Measurements from ENCODE around the gene HTRA1.

Gene HTRA1

DNA sequence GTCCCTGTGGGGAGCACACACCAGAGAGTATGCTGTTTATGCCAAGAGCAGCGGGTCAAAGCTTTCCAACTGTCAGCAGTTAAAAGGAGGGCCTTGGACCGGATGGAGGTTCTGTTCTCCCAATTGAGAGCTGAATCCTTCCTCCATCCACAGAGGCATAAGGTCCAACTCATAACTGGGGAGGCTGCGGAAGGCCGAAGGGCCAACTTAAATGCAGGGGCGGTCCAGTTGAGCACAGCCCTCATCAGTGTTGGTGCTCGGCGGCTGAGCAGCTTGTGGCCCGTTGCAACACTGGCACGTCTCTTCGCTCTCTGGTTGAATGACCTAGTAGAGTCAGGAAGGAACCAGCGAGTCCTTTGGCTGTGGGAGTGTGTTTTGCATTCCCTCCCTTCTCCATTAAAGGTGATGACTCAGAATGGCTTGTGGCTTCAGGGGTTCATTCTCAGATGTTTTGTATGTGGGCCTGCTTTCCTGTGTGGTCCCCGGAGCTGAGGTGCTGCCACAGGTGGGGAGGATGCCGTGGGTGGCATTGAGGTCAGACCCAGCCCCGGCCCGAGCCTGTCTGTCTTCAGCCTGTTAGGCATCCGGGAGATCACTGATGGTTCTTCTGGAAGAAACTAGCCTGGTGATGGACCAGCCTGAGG, 54.4 kb downstream of the HTRA1 start:
- peak; percentile 42 for DNase-seq (ENCODE audit: low read depth)

DNA sequence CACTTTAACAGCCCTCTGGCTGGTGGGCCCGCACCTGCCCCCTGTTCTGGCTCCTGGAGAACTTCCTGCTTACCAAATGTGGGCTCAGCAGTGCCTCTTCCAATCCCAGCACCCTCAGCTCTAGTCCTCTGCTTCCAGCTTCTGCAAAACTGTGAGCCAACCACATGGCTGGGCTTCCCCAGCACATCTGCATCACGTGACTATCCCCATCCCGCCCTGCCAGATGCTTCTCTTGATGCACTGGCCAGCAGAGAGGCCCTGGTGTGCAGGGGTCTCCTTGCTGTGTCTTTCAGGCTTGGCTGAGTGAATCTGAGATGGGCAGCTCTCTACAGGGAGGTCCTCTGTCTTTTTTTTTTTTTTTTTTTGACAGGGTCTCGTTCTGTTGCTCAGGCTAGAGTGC, 55.4 kb downstream of the HTRA1 start:
- DNase-seq (ENCODE audit: low read depth): no peak

DNA sequence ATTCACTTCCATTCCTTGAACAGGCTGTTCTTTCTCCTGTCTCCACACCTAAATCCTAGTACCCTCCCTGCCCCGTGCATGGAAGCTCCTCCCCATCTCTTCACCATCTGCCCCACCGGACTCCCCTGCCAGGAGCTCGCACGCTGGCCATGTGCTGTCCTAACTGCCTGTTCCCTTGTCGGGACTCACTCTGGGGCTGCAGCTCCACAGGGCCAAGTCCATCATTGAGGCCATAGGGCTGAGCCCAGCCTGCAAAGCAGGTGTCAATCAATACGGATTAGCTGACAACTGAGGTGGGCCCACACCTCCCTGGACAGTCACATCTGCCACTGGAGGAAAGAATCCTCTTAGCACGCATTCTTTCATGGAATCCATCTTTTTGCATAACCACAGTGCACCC, 57.8 kb downstream of the HTRA1 start:
- no peak for DNase-seq (ENCODE audit: low read depth)

DNA sequence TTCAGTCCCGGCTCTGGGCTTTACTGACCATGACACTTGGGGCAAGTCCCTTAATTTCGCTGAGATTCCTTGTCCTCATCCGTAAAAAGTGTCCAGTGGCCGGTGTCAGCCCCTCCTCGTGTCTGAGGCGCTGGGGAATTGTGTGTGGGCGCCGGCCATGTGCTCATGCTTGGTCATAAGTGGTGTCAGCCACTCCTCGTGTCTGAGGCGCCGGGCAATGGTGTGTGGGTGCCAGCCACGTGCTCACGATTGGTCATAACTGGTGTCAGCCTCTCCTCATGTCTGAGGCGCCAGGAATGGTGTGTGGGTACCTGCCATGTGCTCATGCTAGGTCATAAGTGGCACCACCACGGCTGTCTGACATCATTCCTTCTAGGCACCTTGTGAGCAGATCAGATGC, 58.5 kb downstream of the HTRA1 start:
- DNase-seq (ENCODE audit: low read depth): no peak

DNA sequence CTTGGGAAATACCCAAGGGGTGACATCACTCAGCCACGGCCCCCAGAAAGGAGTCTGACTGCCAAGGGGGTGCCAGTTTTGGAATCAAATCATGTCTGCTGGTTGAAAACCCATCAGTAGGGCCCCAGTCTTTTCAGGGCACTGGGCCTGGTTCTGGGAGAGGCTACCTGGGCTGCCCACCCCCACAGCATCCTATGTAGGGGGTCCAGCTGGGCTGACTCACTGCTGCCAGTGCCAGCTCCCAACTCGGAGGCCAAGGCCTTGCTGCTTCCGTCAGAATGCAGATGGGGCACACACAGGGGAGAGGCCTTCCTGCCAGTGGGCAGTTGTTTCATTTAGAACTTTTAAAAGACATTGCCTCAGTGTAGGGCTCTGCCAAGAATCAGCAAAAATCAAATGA, 59.7 kb downstream of the HTRA1 start:
- DNase-seq (ENCODE audit: low read depth): no peak

DNA sequence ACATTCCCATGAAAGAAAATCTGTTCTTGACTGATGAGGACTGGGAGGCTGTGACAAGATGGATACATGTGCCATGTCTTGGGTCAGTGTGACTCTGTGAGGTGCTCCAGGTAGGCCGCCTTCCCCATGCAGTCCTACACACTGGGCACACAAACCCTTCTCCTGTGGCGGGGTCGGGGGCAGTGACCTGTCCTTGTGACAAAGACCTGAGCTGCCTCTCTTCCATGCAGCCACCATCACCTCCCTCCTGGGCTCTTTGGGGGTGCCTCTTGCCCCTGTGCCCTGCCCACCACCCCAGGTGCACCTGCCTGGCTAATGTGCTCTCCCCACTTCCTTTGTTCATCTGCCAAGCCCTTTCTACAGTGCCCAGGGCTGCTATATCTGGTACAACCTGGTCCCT, 63.5 kb downstream of the HTRA1 start:
- no peak for DNase-seq (ENCODE audit: low read depth)

DNA sequence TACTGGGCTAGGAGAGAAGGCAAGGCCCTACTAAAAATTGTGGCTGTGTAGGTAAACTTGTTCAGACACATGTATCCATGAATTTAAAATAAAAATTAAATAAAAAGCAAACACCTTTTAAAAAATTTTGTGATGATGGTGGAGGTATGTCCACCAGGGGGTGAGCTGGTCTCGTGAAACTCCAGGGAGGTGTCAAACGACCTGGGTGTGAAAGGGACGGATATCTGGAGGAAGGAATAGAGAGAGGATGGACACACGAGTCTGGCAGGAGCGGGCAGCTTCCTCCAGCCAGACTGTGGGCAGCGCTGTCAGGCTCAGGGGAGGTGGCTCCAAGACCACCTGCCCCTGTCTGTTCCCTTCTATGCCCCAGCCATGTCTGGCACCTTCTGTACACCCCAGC, 64.4 kb downstream of the HTRA1 start:
- no peak for DNase-seq (ENCODE audit: low read depth)

DNA sequence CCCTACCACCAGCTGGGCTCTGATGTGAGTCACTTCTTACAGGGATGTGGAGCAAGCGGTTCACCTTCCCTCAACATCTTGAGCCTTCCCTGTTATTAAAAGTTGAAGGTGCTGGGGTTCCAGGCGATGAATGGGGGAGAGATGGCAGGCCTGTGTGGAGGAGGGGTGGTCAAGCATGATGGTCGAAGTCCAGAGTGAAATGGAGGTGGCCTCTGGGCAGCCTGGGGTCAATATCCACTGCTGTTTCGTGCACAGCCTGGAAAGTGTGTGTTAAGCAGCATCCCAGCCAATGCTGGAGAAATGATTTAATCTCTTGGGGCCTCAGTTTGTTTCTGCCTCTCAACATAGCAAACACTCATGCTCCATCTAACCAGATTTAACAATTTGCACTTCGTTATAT, 65.5 kb downstream of the HTRA1 start:
- no peak for DNase-seq (ENCODE audit: low read depth)

DNA sequence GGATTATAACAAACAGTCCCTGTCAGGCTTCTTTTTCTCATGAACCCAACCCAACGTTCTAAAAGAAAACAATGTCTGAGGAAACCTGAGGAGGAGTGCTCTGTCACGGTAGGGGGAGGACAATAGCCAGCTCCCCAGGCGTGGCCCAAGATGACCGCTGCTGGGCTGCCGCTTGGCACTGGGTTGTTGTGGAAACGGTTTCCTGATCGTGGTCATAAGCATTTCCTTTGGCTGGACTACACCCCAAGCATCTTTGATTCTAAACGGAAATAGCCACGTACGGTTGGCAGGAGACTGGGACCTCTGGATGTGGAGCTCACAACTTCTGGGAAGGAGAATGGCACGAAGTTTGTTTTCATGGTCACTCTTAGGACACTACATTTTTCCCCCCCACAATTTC, 68.8 kb downstream of the HTRA1 start:
- DNase-seq (ENCODE audit: low read depth): no peak

DNA sequence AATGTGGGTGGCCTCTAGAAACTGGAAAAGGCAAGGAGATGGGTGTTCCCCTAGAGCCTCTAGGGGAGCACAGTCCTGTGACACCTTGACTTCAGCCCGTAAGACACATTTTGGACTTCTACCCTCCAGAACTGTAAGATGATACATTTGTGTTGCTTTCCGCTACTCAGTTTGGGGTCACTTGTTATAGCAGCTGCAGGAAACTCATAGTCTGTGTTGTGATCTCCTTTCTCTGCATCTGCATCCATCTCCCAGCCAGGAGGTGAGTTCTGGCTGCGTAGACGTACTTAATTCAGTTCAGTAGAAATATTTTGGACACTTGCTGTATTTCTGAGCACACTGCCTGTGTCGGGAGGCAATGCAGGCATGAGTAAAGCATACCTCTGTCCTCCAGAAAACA, 69.9 kb downstream of the HTRA1 start:
- DNase-seq (ENCODE audit: low read depth): no peak

DNA sequence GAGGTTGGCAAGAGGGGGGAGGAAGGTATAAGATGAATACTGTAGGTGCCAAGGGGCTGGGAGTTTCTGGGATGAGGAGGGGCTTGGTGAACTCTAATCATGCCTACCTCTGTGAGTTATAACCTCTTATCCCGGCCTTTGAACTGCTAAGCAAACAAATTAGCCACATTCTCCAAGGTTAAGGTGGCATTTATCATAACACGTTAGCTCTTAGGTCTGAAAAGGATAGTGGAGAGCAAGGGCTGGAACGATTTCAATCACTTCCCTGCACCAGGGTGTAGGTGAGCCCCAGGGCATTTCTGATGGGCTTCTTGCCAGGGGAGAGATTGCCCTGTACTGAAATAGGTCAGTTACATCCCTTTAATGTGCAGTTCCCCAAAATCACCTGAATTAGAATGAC, 70.6 kb downstream of the HTRA1 start:
- no peak for DNase-seq (ENCODE audit: low read depth)

DNA sequence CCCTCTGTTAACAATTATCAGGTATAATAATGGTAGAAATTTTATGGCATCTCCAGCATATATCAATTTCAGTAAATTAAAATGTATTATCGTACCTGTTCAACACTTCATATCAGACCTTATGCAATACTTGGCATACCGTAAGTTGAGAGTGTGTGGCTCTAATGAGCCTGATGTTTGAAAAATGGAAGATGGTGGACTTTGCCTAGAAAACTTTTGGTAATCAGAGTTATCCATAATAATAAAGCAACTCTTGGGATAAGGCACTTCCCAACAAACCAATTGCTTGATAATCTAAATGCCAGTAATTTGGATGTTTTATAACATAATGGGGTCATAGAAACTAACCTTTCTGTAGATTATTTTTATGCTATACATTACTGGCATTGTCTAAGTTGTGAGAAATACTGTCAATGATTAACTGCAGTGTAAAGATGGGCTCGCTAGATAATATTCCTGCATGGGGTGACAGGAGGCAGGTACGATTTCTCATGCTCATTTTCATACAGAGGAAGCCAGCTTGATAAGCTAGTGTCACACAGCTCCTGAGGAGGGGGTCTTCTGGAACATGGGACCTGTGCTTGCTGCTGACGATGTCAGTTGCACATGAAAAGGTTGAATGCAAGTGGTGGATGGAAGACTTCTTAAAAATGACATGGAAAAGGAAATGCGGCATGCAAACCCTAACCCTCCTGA, 71.4 kb downstream of the HTRA1 start:
- DNase-seq (ENCODE audit: low read depth): no peak

DNA sequence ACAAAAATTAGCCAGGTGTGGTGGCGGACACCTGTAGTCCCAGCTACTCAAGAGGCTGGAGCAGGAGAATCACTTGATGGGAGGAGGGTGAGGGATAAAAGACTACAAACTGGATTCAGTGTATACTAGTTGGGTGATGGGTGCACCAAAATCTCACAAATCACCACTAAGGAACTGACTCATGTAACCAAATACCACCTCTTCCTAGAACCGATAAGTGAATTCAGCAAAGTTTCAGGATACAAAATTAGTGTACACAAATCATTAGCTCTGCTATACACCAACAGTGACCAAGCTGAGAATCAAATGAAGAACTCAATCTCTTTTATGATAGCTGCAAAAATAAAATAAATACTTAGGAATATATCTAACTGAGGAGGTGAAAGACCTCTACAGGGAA, 76.2 kb downstream of the HTRA1 start:
- no peak for DNase-seq (ENCODE audit: low read depth)

DNA sequence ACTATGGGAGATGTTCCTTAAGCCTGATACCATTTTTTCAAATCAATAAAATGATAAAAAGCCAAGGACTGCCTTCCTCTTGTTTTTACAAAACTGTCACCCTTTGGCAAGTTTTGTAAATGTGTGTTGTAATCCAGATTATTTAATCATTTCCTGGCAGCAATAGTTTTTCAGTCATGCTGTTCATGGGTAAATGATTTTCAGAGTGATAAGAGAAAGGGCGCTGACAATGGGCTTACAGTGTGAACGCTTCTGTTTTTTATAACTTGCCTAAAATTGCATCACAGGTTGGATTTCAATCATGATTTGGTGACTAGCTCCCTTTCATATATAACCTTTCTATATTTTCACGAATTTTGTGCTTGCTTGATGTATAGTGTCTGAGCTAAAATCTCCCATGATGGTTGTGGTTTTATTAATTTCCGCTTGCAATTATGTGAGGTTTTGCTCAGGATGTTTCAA, 80.2 kb downstream of the HTRA1 start:
- DNase-seq (ENCODE audit: low read depth): no peak

DNA sequence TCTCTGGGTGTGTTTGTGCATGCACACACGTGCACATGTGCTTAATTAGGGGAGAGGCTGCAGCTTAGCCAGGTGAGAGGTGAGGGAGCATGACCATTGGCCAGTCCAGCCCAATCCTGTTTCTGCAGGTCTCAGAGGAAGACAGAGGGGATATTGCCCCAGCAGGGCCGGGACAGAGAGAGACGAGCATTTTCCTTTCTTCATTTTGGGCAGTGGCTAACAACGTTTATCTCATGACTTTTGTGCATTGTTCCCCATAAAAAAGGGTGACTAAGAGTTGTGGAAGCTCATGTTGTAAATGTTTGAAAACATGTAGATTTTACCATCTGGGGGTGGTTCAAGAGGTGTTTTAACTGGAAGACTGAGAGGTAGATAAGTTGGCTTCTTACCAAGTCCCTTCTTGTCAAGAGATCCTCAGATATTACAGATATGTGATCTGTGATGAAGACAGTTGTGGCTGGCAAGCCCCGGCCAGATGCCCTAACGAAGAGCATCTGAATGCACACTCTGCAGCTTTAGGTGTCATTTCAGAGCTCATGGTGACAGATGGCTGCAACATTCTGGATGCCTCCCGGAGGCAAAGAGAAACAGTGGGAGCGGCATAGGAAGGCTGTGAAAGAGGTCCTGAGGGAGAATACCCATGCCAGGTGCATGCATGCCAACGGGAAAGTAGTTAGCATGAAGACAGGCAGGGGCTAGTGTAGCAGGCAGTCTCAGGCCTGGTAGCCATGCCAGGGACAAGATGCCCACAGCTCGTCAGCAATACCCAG, 82.5 kb downstream of the HTRA1 start:
- no peak for DNase-seq (ENCODE audit: low read depth)

DNA sequence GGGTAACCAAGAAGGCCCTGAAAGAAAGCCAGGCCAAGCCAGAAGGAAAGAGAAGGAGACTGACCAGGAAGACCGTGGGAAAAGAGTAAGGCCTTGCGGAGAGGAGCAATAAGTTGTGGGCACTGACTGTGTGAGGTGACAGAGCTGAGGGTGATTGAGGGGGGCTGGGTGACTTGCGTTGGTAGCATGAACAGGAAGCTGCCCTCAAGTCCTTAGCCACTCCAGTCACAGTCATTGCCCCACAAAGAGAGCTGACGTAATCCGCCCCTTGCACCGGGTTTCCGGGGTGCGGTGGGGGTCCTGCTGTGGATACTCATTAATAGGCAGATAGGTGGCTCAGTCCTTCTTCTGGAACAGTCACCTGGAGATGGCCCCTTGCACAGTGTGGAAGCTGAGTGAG, 83.1 kb downstream of the HTRA1 start:
- DNase-seq (ENCODE audit: low read depth): no peak

DNA sequence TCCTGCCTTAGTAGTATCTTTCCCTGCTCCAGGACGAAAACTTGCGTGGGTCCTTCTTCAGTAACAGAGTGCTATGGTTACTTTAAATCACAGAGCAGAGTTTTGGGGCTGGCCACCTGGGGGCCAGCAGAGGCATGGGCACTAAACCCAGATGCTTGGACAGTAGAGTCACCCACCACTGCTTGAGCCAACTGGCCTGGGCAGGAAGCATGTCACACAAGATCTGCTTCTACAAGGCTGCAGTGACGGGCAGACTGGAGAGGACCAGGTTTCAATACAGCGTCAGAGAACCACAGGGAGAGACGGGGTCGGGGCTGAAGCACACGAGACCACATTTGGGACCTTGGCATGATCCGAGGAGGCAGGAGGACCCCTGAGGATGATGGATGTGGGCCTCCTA, 84.9 kb downstream of the HTRA1 start:
- no peak for DNase-seq (ENCODE audit: low read depth)

DNA sequence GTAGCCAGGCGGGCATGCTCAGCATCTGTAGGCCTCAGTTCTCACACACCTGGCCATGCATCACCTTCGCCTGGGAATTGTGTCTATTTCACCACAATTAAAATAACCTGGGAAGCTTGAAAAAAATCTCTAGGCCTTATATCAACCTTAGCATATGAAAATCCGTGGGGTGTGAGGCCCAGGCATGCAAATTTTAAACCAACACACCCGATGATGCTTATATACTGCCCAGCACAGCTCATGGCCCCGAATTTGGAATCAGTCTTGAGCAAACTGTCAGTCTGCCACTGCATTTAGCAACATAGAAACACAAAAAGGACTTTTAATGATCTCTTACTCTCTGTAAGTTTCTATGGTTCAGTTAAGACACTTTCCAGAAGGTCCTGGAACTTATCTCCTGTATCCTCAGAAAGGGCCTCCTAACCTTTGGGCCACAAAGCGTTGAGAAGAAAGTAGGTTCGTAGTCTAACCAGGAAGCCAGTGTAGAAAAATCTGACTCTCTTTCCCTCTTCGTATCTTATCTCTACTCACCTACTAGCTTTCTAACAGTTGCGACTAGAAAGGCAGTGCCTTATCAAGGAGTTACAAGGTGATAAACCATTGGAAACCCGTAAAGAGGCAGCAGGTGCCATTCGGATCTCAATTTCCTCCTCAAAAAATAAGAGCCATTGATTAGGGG, 87.2 kb downstream of the HTRA1 start:
- no peak for DNase-seq (ENCODE audit: low read depth)

DNA sequence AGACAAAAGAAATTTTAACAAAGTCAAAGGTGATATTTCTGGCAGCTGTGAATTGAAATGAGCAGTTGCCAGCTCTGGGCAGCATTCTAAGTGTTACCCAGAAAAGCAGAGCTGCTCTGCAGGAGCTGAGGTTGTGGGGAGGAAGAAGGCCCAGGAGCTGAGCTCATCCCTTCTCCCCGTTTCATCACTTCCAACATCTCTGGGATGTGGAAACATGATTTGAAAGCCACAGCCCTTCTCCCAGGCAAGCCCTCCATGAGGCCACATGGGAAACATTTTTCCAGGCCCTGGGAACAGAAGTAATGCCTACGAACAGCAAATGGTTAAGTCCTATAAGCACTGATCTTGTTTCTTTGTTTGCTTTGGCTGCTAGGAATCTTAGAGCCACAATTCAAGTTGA, 88.3 kb downstream of the HTRA1 start:
- DNase-seq (ENCODE audit: low read depth): no peak

DNA sequence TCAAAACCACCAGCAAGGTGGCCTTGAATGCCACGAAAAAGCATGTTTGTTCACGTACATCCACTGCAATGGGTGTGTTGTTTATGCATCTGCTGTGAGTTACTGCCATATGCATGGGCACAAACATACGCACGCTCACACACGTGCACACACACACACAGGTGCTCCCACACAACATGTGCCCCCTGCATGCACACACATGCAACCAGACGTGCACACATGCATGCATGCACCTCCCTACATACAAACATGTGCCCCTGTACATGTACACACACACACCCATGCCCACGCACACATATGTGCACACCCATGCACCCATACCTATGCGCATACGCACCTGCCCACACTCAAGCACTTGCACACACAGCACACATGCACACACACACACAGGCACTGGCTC, 89.1 kb downstream of the HTRA1 start:
- no peak for DNase-seq (ENCODE audit: low read depth)

DNA sequence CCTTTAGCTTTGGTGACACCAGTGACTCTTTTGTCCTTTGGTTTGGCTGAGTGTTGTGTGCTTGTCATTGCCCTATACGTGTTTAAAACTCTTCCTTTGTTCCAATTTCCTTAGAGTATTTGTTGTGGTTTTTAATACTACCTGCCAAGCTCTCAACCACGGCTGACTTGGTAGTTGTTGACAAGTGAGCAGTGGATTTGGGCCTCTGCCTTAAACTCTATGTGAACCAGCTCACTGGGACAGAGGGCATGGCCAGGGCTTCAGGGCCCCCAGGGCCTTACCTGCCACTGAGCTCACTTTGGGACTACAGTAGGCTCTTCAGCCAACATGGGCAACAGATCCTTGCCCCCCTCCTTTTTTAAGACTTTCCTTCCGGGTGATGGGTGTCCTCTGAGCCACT, 89.6 kb downstream of the HTRA1 start:
- no peak for DNase-seq (ENCODE audit: low read depth)

DNA sequence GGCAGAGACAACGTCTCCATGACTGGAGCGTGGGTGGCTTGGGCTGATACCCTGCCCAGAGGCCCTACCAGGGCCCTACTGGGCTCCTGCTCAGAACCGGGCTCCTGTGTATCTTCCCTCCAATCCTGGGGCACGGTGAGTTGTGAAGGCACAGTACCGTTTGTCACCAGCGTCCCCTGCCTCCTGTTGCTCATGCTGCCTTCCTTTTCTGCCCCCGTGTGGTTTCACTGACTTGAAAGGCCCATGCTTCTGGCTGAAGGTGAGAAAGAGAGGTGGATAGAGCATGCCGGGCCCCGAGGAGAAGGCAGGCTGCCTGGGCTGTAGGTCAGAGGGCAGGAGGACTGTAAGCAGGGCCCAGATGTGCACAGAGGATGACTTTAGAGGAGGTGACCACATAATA, 90.1 kb downstream of the HTRA1 start:
- DNase-seq (ENCODE audit: low read depth): peak; percentile 12

DNA sequence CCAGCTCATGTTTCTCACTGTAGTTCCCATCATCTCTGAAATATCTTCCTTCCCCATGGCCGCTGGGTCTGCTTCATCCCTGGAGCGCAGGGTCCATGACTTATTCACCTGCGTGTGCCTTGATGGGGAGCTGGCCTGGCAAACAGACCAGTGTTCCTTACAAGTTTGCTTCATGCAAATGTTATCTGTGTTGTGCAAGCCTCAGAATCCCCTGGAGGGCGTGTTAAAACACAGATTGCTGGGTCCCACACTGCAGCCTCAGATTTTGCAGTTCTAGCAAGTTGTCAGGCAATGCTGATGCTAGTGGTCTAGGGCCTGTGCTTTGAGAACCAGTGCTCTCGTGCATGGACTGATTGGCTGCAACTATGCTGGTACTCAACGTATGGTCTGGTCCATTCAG, 92.0 kb downstream of the HTRA1 start:
- no peak for DNase-seq (ENCODE audit: low read depth)

Data from activated T-helper 9 cell treated with anti-CD3 and anti-CD28 coated beads, Interleukin-2, amount 50 U/mL, for 16 hours (primary cell).